DOHH2 (cell line): Measurements from ENCODE around the gene ATF7IP.

Experiments
- CTCF ChIP-seq: fragments of 200-600 bp; sonication (generic); IDR thresholded peaks from one replicate; pipeline ENCODE4 v1.5.1; 2014; ENCODE audit warnings: antibody characterized with exemption, mild to moderate bottlenecking, low read depth, low read length; ENCODE audit not compliant: poor library complexity, severe bottlenecking
- EZH2phosphoT487 ChIP-seq: fragments of 200-600 bp; sonication (generic); IDR thresholded peaks from 2 replicates; pipeline ENCODE4 v1.6.1; 2017; ENCODE audit warnings: borderline replicate concordance, mild to moderate bottlenecking, antibody characterized with exemption, low read length, moderate library complexity, mixed read lengths

- TF ChIP-seq EZH2phosphoT487 (no peak), CTCF (no peak)
Measured at GRCh38 chr12:14435627-14436026, 70.1 kb downstream of the ATF7IP start.
